Medulla oblongata (tissue), 1 donor: ENCODE results near the gene GUCD1.
"Not testable (repeated sequence)": the region's sequence is repeated elsewhere in the genome, so short reads cannot be mapped to it uniquely, and the experiment has no call there.

Experiments
- DNase-seq: peaks from one replicate; pipeline ENCODE4 v3.0.0-alpha.2; 2015; ENCODE audit errors: extremely low spot score

Gene GUCD1

GRCh38 chr22:24565077-24565476, 10.1 kb upstream of the GUCD1 start:
- DNase-seq = no peak

DNA sequence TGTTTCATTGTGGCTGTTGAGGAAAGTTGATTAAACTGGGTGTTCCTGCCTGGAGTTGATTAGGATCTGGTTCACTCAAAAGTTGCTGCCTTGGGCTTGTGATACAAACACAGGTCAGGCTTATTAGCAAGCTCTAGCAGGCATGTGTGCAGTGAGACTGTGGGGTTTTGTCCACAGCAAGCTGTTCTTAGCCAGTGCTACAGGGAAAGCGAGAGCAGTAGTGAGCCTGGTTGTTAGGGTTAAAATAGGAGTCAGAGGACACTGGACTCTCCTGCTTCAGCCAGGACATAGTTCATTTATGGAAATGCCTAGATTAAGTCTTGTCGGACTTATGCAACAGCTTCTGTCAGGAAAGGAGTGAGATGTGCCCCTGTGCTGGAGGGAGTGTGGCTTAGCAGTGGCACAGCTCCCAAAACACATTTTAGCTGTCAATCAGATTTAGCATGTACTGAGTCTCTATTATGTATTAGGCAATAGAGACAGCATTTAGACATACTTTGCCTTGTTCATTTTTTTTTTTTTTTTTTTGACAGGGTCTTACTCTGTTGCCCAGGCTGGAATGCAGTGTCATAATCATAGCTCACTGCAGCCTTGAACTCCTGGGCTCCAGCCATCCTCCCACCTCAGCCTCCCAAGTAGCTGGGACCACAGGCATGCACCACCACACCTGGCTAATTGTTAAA, 9.6 kb upstream of the GUCD1 start:
- no peak for DNase-seq

DNA sequence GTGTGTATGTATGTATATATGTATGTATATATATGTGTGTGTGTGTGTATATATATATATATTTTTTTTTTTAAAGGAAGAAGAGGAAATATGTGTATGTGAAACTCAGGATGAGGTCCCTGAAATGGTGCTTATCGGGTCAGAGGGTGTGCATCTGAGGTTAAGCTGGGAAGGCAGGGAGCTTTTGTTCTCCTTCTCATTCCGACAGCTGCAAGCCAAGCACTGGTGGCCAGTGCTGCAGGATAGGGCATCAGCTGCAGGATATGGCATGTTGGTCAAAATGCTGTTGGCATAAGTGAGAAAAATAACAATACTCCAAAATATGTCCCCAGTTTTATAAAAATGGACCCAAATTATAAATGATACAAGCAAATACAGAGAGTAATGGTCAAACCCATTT, 8.3 kb upstream of the GUCD1 start:
- DNase-seq = no peak

- no peak for DNase-seq
Measured at GRCh38 chr22:24559471-24559870, 4.5 kb upstream of the GUCD1 start.

DNA sequence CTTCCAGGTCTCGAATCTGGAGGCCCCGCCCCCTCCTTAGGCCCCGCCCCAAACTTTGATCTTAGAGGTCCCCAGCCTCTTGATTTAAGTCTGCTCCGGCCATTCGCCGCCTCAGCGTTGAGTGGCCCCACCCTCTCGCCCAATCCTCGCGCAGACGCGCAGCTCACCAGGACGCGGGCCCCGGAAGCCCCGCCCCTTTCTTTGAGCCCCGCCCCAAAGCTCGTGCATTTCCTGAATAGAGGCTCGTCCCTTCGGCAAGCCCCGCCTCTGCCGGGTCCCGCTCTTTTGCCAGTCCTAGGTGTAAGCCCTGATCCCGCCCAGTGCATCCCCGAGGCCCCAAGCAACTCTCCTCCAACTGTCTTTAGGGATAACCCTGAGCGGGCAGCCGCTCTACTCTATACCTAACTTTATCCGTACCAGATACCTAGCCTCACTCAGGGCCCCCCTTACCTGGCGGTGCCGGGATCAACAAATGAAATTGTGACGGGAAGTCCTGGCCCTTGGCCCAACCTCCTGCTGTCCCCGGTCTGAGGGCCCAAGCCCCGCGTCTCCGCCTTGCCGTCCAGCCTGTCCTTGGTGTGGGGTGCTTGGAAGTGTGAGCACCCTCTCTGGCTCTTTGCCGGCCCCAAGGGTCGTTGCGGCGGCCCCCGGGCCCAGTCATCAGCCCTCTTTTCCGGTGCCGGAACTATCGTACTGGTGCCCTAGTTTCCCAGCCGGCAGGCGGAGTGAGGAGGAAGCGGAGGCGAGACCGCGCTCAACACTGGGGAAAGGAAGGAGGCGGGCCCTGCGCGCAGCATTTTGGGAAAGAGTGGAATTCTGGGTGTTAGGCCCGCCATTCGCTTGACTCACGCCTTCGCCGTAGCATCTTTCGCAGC, 464 bp upstream of the GUCD1 start, which contains the start of gene SNRPD3:
SNRPD3 (plus strand) TSS at position 835 of the 875 bp plus-strand sequence. CDS start 1,676 bp downstream, outside the sequence.
- peak; percentile 99 for DNase-seq

GRCh38 chr22:24553597-24554312, 1.2 kb downstream of the GUCD1 start:
- DNase-seq = no peak

DNA sequence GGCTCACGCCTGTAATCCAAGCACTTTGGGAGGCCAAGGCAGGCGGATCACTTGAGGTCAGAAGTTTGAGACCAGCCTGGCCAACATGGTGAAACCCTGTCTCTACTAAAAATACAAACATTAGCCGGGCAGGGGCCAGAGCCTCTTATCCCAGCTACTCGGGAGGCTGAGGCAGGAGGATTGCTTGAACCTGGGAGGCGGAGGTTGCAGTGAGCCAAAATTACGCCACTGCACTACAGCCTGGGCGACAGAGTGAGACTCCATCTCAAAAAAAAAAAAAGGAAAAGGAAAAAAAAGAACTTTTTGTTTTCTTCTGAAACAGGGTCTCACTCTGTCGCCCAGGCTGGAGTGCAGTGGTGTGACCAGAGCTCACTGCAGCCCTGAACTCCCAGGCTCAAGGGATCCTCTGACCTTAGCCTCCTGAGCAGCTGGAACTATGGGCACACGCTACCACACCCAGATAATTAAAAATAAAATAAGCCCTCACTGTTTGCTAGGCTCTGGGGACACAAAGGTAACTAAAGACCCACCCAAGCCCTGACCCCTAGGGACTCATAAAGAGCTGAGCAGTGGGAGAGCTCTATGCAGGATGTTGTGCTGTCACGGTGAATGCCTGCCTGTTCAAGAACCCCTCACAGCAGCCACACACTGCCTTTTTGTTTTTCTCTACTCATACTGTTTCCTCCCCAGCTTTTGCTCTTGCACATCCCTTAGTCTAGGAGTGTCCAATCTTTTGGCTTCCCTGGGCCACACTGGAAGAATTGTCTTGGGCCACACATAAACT, 2.2 kb downstream of the GUCD1 start:
- not testable (repeated sequence) for DNase-seq

DNA sequence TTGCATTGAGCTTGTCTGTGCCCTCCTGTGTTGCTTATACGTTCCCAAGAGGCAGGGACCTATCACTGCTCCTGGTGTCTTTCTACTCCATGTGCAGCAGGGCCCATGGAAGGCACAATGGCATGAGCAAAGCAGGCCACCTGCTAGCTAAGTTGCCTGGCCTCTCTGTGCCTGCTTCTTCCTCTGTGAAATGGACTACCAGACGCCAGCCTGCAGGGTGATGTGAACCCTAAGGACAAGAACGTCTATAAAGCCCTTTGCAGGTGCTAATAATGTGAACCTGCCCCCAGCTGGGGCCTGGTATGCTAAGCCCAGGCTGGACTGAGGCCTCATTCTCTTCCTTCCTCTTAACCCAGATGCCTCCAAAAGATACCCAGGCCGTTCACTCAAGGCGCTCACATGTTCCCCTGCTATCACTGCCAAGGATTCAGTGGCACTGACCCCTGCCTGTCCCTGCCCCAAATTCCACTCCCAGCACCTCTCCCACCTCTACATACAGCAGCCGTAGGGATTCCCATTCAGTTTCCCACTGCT, 4.0 kb downstream of the GUCD1 start:
- DNase-seq = no peak

- no peak for DNase-seq
Measured at GRCh38 chr22:24550028-24550901, 4.7 kb downstream of the GUCD1 start.

- no peak for DNase-seq
Measured at GRCh38 chr22:24548812-24549211, 6.1 kb downstream of the GUCD1 start.

GRCh38 chr22:24543679-24544243, 11.2 kb downstream of the GUCD1 start:
- no peak for DNase-seq

- DNase-seq = no peak
Measured at GRCh38 chr22:24543185-24543601, 11.7 kb downstream of the GUCD1 start.

GRCh38 chr22:24542641-24543040, 12.3 kb downstream of the GUCD1 start:
- DNase-seq = peak; percentile 23

DNA sequence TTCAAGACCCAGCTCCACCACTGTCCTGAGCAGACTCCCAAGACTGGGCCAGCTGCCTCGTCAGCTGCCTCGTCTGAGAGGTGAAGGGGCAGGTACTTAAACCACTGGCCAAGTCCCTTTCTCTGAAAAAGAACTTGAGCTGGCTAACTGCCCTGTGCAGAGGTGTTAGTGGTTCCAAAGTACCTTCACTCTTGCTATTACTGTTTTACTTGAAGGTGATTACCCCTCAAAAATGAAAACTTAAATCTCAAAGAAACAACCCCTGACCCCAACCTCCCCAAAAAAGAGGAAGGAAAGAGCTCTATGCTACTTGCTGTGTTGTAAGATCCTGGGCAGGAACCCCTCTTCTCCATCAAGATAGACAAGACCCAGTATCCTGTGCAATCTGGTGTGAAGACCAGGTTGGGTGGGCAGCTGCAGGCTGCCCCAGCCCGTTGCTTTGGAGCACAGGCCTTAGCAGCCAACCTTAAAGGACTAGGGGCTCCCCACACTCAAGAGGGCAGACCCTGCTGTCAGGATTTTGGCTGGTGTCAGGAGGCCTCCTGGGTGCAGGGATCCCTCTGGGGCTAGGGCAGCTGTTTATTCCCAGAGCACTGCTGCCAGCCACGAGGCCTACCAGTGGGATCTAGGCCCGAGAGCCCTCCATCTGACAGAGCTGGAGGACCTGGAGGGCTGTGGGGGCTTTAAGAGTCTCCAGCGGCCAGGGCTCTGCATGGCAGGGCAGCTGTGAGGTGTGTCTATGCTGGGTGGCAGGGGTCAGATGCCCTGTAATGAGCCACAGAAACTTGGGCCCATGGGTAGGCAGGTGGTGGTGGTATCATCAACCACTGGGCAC, 13.0 kb downstream of the GUCD1 start:
- DNase-seq = no peak

DNA sequence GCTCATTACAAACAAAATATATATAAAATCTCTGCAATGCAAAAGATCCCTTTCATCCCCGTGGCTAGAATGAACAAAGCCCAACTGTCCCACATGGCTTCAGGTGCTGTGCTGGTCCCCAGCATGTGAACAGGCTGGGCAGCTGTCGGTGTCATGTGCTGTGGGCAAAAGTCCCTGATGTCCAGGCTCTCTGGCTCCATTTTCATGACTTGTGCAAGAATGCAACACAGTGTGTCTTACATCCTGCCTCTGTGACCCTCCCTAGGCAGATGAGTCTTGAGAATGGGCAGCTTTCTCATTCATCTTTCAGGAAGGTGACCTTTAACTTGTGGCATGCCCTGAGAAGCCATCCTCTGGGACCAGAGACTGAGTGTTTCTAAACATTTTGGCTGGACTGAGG, 14.5 kb downstream of the GUCD1 start:
- DNase-seq = peak; percentile 20

DNA sequence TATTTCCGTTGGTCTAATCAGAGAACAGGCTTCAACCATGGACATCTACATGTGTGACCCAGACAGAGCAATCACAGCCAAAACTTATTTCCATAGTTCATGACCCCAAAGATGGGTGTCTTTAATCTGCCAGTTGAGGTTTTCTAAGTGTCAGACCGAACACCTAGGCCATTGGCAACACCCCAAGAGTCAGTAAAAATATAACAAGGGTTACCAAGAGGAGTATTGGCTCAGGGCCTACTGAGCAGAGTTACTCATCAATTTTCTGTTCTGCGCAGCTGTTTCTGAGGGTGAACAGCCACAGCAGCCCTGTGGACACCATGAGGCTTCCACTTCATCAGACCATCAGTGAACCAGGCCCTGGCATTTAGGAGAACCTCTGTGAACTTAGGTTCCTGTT, 18.8 kb downstream of the GUCD1 start:
- no peak for DNase-seq

GRCh38 chr22:24535348-24535747, 19.6 kb downstream of the GUCD1 start:
- DNase-seq = no peak

DNA sequence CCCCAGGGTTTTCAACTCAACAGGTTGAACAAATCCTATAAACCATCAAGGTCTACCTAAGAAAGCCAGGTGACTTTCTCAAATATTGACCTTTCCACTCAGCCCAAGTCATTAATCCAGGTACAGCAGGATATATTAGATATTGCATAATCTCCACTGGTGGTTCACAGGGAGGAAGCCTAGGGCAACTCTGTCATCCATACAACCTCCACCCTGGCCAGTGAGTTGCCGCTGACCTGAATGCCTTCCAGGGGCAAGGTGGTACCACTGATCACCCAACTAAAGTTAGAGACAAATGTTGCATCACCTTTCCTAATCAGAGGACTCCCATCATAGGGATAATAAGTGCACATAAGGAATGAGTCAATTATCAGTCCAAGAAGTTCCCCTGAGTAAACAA, 22.9 kb downstream of the GUCD1 start:
- no peak for DNase-seq

GRCh38 chr22:24530968-24531367, 24.0 kb downstream of the GUCD1 start:
- not testable (repeated sequence) for DNase-seq
